Hippocampal formation (tissue), 2 donors: Measurements from ENCODE around the gene ANK2.

Source experiments
- DNase-seq, 2 donors: peaks; one replicate each; lab custom pipeline; 2025; lab: John Stamatoyannopoulos, UW

ANK2 gene

DNA sequence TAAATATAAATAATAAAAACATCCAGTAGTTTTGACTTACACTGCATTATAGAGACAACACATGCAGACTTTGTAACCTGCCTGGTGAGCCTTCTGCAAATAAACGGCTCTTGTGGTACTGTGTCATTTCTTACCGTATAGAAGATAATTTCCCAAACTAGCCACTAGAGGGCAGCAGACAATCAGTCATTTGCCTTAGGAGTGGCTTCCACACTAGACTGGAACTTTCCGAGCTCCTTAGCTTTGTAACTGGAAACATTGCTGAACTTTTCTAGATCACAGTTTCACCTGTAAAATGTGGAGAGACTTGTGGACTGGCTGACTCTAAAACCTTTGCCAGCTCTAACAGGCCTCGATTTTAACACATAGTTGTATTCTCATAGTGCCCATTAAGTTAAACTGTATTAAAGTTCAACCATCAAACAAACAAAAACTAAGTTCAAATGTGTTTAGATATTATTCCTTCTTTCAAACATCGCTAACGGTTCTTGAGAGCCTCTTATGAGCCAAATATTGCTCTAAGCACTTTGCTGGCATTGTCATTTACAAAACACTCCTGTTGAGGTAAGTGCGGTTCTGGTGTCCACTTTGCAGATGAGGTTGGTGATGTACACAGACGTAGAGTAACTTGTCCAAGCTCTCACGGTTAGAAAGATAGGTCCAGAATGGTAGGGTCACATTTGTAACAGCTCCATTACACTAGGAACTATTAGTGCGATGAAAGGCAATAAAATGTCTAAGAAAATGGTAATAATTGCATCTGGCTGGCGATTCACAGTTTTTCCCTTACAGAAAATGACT, 345.5 kb downstream of the ANK2 start:
- peak; percentile 52 to 91 for DNase-seq

DNA sequence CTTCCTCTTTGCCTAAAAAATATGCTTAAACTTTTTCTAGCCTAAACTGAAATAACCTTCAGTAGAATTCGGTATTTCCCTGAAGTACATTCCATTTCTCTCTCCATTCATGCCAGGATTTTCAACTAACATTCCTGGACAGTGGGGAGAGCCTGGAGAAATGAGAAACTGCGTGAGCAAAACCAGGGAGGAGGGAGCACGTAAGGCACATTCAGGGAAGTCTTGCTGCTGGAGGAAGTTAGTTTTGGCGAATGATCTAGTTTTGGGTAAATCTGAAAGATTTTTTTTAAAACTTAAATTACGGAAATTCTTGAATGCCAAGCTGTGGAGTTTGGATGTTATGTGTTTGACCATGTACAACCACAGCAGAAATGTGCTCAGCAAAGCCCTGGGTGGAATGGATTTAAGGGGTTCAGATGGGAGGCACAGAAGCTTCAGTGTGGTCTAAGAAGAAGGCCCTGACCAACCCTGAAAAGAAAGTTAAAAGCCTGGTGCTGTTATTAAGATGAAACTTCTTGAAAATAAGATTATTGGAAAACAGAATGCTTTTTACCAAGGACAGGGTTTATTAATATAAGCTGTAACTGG, 347.8 kb downstream of the ANK2 start:
- no peak for DNase-seq

DNA sequence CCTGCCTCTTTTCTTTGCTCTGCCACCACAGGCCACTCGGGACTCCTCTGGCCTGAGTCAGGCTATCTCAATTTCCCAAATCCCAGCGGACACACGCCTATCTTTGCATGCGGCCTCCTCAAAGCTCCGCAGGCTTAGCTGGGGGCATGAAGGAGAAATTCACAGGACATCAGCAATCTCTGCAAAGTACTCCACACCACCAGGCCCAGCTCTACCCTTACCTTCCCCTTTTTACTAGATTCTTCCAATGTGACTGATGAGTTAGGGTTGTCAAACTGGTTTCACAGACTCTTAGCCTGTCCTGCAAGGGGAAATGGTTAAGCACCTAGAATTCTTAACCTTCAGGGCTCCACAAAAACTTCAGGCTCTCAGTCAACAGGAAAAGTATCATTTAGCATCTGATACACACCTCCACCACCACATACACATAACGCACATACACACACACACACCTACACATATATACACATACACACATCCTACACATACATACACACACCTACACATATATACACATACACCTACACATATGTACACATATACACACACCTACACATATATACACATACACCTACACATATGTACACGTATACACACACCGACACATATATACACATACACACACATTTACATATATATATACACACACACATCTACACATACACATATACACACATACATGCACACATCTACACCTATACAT, 349.1 kb downstream of the ANK2 start:
- DNase-seq = no peak

DNA sequence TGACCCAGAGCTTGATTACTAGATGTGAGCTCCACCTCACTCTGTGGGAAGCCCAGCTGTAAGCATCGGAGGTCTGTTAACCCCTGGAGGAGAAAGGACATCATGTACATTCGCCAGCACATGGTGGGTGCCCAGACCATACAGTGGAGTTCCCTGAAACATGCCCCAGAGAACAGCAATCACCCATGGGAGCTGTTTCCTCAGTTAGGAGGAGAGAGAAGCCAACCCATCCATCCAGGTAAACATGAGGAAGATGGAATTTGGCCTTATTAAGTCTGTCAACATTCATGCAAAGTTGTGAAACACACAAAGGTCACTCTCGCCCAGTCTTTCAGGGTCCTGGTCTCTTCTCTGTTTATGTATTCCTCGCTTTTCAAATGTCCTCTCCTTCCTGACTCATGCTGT, 354.7 kb downstream of the ANK2 start:
- no peak for DNase-seq

DNA sequence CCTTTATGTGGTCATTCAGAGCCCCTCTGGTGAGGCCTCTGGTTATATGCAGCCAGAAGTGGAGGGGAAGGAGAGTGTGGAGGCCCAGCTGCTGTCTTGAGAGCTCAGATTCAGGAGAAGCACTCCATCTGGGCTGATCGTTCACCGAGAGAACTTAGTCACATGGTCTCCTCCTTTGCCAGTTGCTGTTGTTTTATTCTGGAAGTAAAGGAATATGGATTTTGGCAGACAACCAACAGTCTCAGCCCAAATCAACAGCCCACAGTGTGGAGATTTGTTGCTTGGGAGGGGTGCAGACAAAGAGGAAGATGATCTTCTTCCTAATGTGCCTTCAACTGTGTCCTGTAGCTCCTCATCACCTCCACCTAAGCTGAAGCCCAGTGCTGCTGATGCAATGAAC, 355.4 kb downstream of the ANK2 start:
- DNase-seq = no peak

DNA sequence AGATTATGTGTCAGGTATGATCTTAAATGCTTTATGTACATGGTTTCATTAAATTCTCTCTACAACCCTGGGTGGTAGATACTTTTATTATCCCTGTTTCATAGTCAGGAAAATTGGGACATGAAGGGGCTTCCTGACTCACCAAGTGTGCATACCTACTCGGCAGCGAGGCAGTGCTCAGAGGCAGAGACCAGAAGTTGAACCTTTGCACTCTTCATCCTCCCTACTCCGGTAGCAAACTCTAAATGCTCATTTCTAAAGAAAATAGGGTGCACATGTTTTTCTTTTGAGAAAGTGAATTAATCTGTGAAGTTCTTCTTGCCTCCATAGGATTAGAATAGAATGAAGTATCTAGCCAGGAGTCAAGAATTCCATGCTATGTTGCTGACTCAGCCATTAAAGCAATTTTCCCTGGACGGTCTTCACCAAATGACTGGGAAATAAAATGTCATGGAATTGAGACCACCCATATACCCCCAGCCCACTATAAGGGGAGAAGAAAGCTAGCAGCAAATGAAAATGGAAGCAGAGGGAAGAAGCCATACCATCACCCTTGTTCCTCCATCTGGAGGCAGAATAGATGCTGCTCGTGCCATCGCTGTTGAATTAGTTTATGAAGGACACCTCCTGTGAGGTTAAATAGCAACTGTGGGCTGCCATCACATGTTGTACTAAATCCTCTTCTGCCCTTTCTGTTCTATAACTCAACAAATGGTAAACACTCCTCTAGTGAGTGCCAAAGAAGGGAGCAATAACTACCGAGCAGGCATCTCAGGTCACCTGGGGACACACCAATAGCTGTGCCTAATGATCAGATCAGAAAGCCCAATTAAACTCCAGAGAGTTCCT, 356.6 kb downstream of the ANK2 start:
- DNase-seq = no peak

DNA sequence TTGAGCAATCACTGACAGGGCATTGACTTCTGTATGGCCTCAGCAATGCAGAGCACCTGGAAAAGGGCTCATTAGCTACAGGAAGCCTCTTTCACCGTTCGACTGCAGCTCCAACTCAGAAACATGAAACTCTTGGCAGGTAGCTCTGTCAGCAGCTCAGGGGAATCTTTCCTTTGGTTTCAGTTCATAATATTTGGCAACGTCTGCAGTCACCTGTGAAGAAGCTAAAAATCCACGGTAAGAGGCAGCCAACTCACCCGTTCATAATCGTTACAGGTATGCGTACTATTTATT, 357.2 kb downstream of the ANK2 start:
- no peak for DNase-seq

DNA sequence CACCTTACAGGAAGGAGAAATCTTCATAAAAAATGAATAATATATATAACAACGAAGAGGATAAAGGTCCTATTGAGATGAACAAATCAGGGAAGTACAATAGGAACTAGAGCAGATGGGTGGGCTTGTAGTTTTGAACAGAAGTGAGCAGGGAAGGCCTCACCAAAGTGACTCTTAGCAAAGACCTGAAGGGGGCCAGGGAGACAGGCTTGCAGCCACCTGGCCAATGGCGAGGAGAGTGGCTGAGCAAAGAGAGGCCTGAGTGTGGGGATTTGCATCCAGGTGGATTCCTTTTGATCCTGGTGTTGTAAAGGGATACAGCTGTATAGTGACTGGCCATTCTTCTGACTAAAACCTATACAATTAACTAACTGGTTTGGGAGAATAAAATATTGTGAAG, 358.0 kb downstream of the ANK2 start:
- DNase-seq = no peak

DNA sequence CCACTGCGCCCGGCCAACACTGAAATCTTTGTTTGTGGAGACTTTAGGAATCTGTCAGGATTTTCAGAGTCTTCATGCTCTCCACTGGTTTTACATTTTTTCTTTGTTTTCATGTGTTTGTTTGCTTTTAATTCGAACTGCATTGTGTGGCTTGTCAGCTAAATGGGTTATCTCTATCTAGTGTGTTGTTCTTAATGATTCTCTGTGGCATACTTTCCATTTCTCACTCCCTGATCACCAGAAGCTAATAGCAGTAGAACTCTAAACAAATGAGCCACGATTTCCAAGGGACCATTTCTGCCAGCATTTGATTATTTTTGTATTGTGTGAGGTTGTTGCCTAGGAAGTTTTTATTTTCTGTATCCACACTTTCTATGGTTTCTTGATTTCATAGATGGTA, 359.7 kb downstream of the ANK2 start:
- no peak for DNase-seq

DNA sequence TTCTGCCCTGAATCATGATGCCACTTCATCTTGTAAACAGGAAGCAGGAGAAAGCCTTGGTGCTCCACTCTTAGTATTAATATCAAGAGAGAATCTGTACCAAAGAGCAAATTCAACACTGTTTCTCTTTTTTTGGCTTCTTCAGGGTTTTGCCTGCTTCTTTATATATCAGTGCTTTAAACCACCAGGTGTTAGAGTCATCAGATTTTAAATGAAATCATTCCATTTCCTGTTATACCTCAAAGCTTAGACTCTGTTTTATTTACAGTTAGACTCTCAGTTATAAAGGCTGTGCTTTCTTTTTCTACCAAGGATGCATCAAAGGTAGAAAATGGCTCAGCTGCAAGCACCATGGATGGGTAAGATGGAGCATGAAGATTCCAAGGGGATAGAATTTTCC, 361.2 kb downstream of the ANK2 start:
- DNase-seq = no peak

DNA sequence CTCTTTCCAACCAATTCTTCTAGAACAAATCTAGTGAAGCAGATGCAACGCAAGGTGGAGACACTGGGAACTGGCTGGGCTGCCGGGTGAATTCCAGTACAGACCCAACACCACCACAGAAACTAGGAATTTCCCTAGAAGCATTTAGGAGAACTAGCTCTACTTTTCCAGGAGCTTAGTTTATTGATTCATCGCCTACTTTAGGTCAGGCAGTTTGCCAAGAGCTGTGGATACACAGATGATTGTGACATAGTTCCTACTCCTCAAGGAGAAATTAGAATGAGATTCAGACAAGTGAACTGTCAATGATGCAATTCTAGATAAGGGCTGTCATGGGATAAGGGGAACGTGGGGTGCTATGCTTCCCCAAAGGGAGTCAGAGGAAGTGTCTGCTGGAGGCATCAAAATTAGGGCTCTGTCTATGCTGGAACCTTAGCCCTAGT, 362.1 kb downstream of the ANK2 start:
- no peak for DNase-seq

DNA sequence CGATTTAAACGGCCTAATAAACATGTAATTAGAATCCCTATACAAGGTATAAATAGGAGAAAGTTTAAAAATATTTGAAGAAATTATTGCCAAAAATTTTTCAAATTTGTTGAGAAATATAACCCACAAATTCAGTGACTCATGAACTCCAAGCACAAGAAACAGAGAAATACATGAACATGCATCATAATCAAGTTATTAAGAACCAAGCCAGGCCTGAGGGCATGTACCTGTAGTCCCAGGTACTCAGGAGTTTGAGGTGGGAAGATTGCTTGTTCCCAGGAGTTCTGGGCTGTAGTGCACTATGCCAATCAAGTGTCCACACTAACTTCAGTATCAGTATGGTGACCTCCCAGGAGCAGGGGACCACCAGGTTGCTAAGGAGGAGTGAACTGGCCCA, 370.2 kb downstream of the ANK2 start:
- no peak for DNase-seq

DNA sequence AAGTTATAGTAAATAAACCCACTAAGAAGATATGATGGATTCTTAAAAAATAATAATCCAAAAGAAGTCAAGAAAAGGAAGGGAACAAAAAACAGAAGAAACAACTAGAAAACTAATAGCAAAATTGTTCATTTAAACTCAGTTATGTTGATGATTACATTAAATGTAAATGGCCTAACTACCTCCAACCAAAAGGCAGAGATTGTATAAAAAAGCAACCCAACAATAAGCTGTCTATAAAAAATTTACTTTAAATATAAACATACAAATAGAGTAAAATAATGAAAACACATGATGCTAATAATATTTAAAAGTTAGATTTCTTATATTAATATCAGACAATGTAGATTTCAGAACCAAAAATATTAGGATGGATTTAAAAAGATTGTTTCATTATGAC, 371.5 kb downstream of the ANK2 start:
- DNase-seq = no peak

DNA sequence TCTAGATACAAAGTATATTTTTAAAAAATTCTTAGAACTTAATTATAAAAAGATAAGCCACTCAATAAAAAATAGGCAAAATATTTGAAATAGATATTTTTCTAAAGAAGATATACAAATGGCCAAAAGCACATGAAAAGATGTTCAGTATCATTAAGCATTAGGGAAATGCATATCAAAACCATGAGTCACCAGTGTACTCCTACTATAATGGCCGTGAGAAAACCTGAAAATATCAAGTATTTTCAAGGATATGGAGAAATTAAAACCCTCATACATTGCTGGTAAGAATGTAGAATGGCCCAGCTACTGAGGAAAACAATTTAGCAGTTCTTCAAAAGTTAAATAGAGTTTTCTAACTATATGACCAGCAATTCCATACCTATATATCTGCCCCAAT, 374.2 kb downstream of the ANK2 start:
- DNase-seq = no peak

DNA sequence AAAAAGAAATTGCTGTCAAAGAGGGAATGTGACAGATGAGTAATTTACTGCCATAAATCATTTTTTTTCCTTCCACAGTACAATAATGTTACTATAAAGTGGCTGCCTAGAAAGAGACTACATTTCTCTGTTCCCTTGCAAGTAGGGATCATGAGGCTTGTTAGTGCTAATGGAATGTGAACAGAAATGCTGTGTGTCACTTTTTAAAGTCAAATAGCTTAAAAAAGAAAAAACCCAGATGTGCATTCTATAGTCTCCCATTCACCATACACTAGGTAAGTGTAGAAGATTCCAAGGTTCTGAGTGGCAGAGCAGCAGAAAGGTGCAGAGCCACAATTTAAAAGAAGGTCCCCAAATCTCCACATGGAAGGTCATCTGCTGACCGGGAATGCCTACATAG, 383.7 kb downstream of the ANK2 start:
- no peak for DNase-seq
